K562 (cell line): ENCODE data around the gene KIF17.

ENCODE experiments used
- BHLHE40 ChIP-seq: IDR thresholded peaks from 2 replicates; pipeline ENCODE4 v1.6.1; 2011; ENCODE audit warnings: low read length, improper control_type of control experiment
- CHD1 ChIP-seq: fragments of 200-600 bp; sonication (generic); IDR thresholded peaks from one replicate; pipeline ENCODE4 v1.6.1; 2012; ENCODE audit warnings: mild to moderate bottlenecking, moderate library complexity, low read length, inconsistent platforms
- JUND ChIP-seq, 2 experiments: IDR thresholded peaks; 2 replicates in 1 of 2; 3 replicates in 1 of 2; pipeline ENCODE4 v1.6.1; 2011; ENCODE audit warnings: borderline replicate concordance in 2 of 2, low read depth in 2 of 2, low read length in 2 of 2, improper control_type of control experiment in 1 of 2, missing biosample characterization in 1 of 2, missing genetic modification characterization in 1 of 2, missing genetic modification reagents in 1 of 2
- MAZ ChIP-seq, 2 experiments: fragments of 450-650 bp in 1 of 2; sonication (generic) in 1 of 2; formaldehyde crosslinking; IDR thresholded peaks in 1 of 2; conservative IDR thresholded peaks in 1 of 2; 2 replicates each; pipeline versions ENCODE4 v1.4.0 to v1.5.0; 2020; ENCODE audit warnings: mild to moderate bottlenecking in 1 of 2, missing genetic modification reagents in 1 of 2
- POLR2A ChIP-seq: fragments of 450-650 bp; conservative IDR thresholded peaks from 2 replicates; pipeline ENCODE4 v1.6.1; 2016
- SMC3 ChIP-seq: conservative IDR thresholded peaks from 2 replicates; pipeline ENCODE4 v1.6.1; 2011; ENCODE audit warnings: low read depth, low read length, improper control_type of control experiment; ENCODE audit not compliant: insufficient read depth

- TF ChIP-seq CHD1 (no peak), POLR2A (no peak), SMC3 (peak; percentile 70), JUND (IDR thresholded peaks at IDR 0.05; ENCODE audit: borderline replicate concordance, low read depth, low read length) (no peak), JUND (tag; IDR thresholded peaks at IDR 0.05; ENCODE audit: borderline replicate concordance, low read depth, low read length) (no peak), BHLHE40 (no peak), MAZ (CRISPR knock-in tag; conservative IDR thresholded peaks at IDR 0.05 in 1 of 2, IDR thresholded peaks at IDR 0.05 in 1 of 2) (no peak)
Measured at GRCh38 chr1:20640183-20640597, 77.6 kb downstream of the KIF17 start.
